Smooth muscle cell (in vitro differentiated cells): Measurements from ENCODE around the gene SH2D4B. TPM values are rescaled to one million over a fixed set of nuclear protein-coding genes. Genes with fewer than 3 reads are reported as not detected.

Source experiments
- DNase-seq: peaks from one replicate; lab custom pipeline; 2025; ENCODE audit not compliant: unreplicated experiment; lab: John Stamatoyannopoulos, UW
- H2AFZ ChIP-seq: fragments of 200-600 bp; sonication (generic); 2 replicates; pipeline ENCODE4 v1.6.0; 2016; ENCODE audit warnings: antibody characterized with exemption, low read depth, mild to moderate bottlenecking
- H3F3A ChIP-seq: fragments of 200-600 bp; sonication (generic); 2 replicates; pipeline ENCODE4 v1.6.0; 2017; ENCODE audit warnings: antibody characterized with exemption, low read depth
- H3K27ac ChIP-seq: fragments of 200-600 bp; sonication (generic); 2 replicates; pipeline ENCODE4 v1.5.1; 2016; ENCODE audit warnings: low read depth, mild to moderate bottlenecking
- H3K27me3 ChIP-seq: fragments of 200-600 bp; sonication (generic); 2 replicates; pipeline ENCODE4 v1.6.1; 2016; ENCODE audit warnings: low read depth, mild to moderate bottlenecking
- H3K36me3 ChIP-seq: fragments of 200-600 bp; sonication (generic); 2 replicates; pipeline ENCODE4 v1.5.1; 2016; ENCODE audit warnings: low read depth
- H3K4me1 ChIP-seq: fragments of 200-600 bp; sonication (generic); 2 replicates; pipeline ENCODE4 v1.5.1; 2016; ENCODE audit warnings: low read depth
- H3K4me2 ChIP-seq: fragments of 200-600 bp; sonication (generic); 2 replicates; pipeline ENCODE4 v1.6.0; 2016; ENCODE audit warnings: mild to moderate bottlenecking
- H3K4me3 ChIP-seq: fragments of 200-600 bp; sonication (generic); 2 replicates; pipeline ENCODE4 v1.5.1; 2016; ENCODE audit warnings: mild to moderate bottlenecking
- H3K79me2 ChIP-seq: fragments of 200-600 bp; sonication (generic); 2 replicates; pipeline ENCODE4 v1.6.0; 2016; ENCODE audit warnings: low read depth, mild to moderate bottlenecking
- H3K9ac ChIP-seq: fragments of 200-600 bp; sonication (generic); 2 replicates; pipeline ENCODE4 v1.6.0; 2016; ENCODE audit warnings: low read depth
- H3K9me3 ChIP-seq: fragments of 200-600 bp; sonication (generic); replicated peaks from 2 replicates; pipeline ENCODE4 v1.5.1; 2016; ENCODE audit warnings: low read depth
- H4K20me1 ChIP-seq: fragments of 200-600 bp; sonication (generic); 2 replicates; pipeline ENCODE4 v1.6.0; 2016; ENCODE audit warnings: low read depth
- WGBS: methylation state at CpG from one replicate; pipeline ENCODE4 v1.1.7; 2016; ENCODE audit warnings: low lambda C conversion rate; 5-methylcytosine and 5-hydroxymethylcytosine counted together
- polyA plus RNA-seq: library from polyadenylated mRNA; unstranded; fragments of >200 nt; fragmentation: Nextera tagmentation; extraction: Ambion mirVana; gene quantifications from 2 replicates; pipeline ENCODE4 v1.2.1, GENCODE V29; 2016
- total RNA-seq: library from RNA; depleted of rRNA; stranded (reverse); fragments of >200 nt; gene quantifications from 2 replicates; pipeline ENCODE4 v1.2.3, GENCODE V29; 2014
- TF ChIP-seq, protein P1 (sequence below): fragments of 200-600 bp; sonication (generic); IDR thresholded peaks from 2 replicates; pipeline ENCODE4 v1.5.1; 2017; ENCODE audit warnings: borderline replicate concordance, mild to moderate bottlenecking, antibody characterized with exemption; ENCODE audit not compliant: insufficient read depth, poor library complexity, severe bottlenecking

The SH2D4B gene
- total and polyA plus RNA-seq, 2 experiments from 2014 or later: 0.13 TPM; not detected in 1

DNA sequence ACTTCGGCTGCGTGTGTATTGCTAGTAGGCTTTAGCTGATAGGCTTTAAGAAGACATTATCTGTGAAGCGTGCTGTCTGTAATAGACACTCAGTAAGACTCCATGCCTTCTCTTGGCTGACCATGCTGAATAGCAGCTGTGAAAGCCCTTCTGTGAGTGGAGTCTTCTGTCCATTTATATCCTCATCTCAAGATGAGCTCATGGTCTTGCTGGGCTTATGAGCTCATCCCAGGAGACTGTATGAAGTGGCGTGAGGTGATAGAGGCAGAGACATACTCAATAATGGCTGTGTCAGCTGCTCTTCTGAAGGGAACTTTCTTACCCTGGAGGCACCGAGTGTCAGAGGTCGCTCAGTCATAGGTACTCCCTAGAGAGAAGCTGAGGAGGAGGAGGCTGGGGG lies 111.5 kb downstream of the SH2D4B start:
- Histone ChIP-seq H3K4me3 (no peak overlapping the region), H3K4me2 (no peak overlapping the region), H2AFZ (no peak overlapping the region), H4K20me1 (no peaks in the 10 kb centered on the region), H3K27me3 (no peaks in the 10 kb centered on the region), H3K36me3 (no peaks in the 10 kb centered on the region), H3K9me3 (no peaks in the 10 kb centered on the region), H3K79me2 (no peaks in the 10 kb centered on the region), H3K27ac (no peak overlapping the region), H3K9ac (no peak overlapping the region), H3K4me1 (no peaks in the 10 kb centered on the region), H3F3A (no peaks in the 10 kb centered on the region)
- no peak for DNase-seq
- 96% methylated on average over 6 of the region's 6 CpGs for WGBS
- TF ChIP-seq, protein P1, sequence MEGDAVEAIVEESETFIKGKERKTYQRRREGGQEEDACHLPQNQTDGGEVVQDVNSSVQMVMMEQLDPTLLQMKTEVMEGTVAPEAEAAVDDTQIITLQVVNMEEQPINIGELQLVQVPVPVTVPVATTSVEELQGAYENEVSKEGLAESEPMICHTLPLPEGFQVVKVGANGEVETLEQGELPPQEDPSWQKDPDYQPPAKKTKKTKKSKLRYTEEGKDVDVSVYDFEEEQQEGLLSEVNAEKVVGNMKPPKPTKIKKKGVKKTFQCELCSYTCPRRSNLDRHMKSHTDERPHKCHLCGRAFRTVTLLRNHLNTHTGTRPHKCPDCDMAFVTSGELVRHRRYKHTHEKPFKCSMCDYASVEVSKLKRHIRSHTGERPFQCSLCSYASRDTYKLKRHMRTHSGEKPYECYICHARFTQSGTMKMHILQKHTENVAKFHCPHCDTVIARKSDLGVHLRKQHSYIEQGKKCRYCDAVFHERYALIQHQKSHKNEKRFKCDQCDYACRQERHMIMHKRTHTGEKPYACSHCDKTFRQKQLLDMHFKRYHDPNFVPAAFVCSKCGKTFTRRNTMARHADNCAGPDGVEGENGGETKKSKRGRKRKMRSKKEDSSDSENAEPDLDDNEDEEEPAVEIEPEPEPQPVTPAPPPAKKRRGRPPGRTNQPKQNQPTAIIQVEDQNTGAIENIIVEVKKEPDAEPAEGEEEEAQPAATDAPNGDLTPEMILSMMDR: no peak

DNA sequence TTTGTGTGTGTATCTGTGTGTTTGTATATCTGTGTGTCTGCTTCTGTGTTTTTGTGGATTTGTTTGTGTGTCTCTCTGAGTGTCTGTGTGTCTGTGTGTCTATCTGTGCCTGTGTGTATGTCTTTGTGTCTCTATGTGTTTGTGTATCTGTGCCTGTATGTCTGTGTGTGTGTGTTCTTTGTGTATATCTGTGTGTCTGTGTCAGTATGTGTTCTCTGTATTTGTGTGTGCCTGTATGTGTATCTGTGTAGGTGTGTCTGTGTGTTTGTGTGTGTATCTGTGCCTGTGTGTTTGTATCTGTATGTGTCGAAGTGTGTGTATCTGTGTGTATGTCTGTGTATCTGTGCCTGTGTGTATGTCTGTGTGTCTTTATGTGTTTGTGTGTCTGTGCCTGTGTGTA lies 118.2 kb downstream of the SH2D4B start:
- WGBS: 100% methylated on average over 1 of the region's 1 CpG
- H3K79me2 ChIP-seq: no peaks in the 10 kb centered on the region

DNA sequence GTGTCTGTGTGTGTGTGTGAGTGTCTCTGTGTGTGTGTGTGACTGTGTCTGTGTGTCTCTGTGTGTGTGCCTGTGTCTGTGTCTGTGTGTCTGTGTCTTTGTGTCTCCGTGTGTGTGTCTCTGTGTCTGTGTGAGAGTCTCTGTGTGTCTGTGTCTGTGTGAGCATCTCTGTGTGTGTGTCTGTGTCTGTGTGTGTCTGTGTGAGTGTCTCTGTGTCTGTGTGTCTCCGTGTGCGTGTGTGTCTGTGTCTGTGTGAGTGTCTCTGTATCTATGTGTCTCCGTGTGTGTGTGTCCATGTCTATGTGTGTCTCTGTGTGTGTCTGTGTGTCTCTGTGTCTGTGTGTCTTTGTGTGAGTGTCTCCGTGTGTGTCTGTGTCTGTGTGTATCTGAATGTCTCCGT lies 120.4 kb downstream of the SH2D4B start:
- Histone ChIP-seq H3K36me3 (no peaks in the 10 kb centered on the region), H3F3A (peaks cover under 1% of the 10 kb centered on the region), H3K27me3 (no peaks in the 10 kb centered on the region), H3K79me2 (no peaks in the 10 kb centered on the region), H3K4me1 (peaks cover 1% of the 10 kb centered on the region), H4K20me1 (no peaks in the 10 kb centered on the region), H2AFZ (no peak overlapping the region), H3K9ac (no peak overlapping the region), H3K9me3 (no peaks in the 10 kb centered on the region), H3K4me3 (no peak overlapping the region), H3K4me2 (no peak overlapping the region), H3K27ac (no peak overlapping the region)
- TF ChIP-seq, protein P1: no peak
- no peak for DNase-seq
- 98% methylated on average over 5 of the region's 6 CpGs for WGBS

More for the DNA sequence above, 118.2 kb downstream of the SH2D4B start:
- H3K9me3 ChIP-seq: no peaks in the 10 kb centered on the region
- DNase-seq: no peak
- no peaks in the 10 kb centered on the region for H3K36me3 ChIP-seq
- H3K27ac ChIP-seq: no peak overlapping the region
- no peaks in the 10 kb centered on the region for H3K27me3 ChIP-seq
- TF ChIP-seq, protein P1: no peak
- H3F3A ChIP-seq: no peaks in the 10 kb centered on the region
- no peaks in the 10 kb centered on the region for H3K4me1 ChIP-seq
- H3K4me3 ChIP-seq: no peak overlapping the region
- H4K20me1 ChIP-seq: no peaks in the 10 kb centered on the region
- no peak overlapping the region for H3K4me2 ChIP-seq
- H3K9ac ChIP-seq: no peak overlapping the region
- no peak overlapping the region for H2AFZ ChIP-seq

DNA sequence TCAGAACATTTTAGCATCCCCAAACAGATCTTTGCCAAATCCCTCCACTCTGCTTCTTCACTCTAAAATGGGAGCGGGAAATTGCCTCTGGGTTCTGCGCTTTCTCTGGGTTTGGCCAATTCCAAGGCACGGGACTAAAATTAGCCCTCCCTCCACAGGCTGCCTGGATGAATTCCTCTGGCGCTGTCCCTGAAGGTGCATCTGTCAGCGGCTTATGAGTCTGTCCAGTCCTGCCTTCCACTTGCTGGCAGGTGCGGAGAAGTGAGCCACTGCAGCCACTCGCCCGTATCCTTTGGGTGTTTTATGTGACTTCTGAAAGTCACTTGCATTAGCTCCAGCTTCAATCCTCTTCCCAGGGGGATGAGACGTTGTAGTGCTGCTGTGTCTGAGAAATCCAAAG lies 121.6 kb downstream of the SH2D4B start:
- Histone ChIP-seq H4K20me1 (no peaks in the 10 kb centered on the region), H3K27me3 (no peaks in the 10 kb centered on the region), H3K27ac (no peak overlapping the region), H3K4me1 (peaks cover 10% of the 10 kb centered on the region), H3K9ac (no peak overlapping the region), H3K79me2 (no peaks in the 10 kb centered on the region), H3K4me3 (no peak overlapping the region), H3K36me3 (no peaks in the 10 kb centered on the region), H3K9me3 (no peaks in the 10 kb centered on the region), H2AFZ (no peak overlapping the region), H3K4me2 (no peak overlapping the region), H3F3A (peaks cover 5% of the 10 kb centered on the region)
- DNase-seq: no peak
- TF ChIP-seq, protein P1: no peak
- WGBS: 88% methylated on average over 9 of the region's 9 CpGs
